Large intestine (tissue), 3 donors: Measurements from ENCODE around the gene SMARCB1. TPM values are rescaled to one million over a fixed set of nuclear protein-coding genes. Genes with fewer than 3 reads are reported as not detected.
A peak's percentile ranks its signal among the peaks of the same experiment; 100 is the strongest.

Experiments used
- DNase-seq, 2 donors: peaks; one replicate each; pipeline versions ENCODE4 v3.0.0 to v3.0.0-alpha.2; 2013
- H3K27ac ChIP-seq: one replicate; pipeline ENCODE4 v1.5.1; 2013; ENCODE audit warnings: low read length
- H3K27me3 ChIP-seq: 2 replicates; pipeline ENCODE4 v1.6.1; 2013; ENCODE audit warnings: low read length; ENCODE audit not compliant: control insufficient read depth, insufficient read depth
- H3K36me3 ChIP-seq: 2 replicates; pipeline ENCODE4 v1.6.1; 2013; ENCODE audit warnings: low read length; ENCODE audit not compliant: control insufficient read depth, insufficient read depth
- H3K4me1 ChIP-seq: one replicate; pipeline ENCODE4 v1.6.1; 2013; ENCODE audit warnings: low read length; ENCODE audit not compliant: control insufficient read depth, insufficient read depth
- H3K4me3 ChIP-seq: one replicate; pipeline ENCODE4 v1.5.1; 2013; ENCODE audit warnings: low read length
- H3K9me3 ChIP-seq: one replicate; pipeline ENCODE4 v1.6.1; 2013; ENCODE audit warnings: mild to moderate bottlenecking, low read depth, low read length, moderate library complexity; ENCODE audit not compliant: control insufficient read depth
- WGBS: methylation state at CpG from one replicate; pipeline ENCODE4 v1.1.5; 2013; ENCODE audit warnings: low lambda C conversion rate; ENCODE audit not compliant: insufficient coverage; 5-methylcytosine and 5-hydroxymethylcytosine counted together
- polyA plus RNA-seq: library from polyadenylated mRNA; unstranded; fragments of 120-200 nt; gene quantifications from one replicate; pipeline ENCODE4 v1.2.1, GENCODE V29; 2013

SMARCB1 gene
- polyA plus RNA-seq, 1 donor: 84.8 TPM

GRCh38 chr22:23803001-23803819 lies 16.4 kb downstream of the SMARCB1 start:
- DNase-seq: peak in 1 of 2 donors; percentile 27
- WGBS: no CpG with 5 or more reads among the region's 21 CpGs

GRCh38 chr22:23804781-23805291 lies 18.1 kb downstream of the SMARCB1 start:
- 69% methylated on average over 3 of the region's 12 CpGs for WGBS

More at GRCh38 chr22:23803001-23803819, 16.4 kb downstream of the SMARCB1 start:
- Histone ChIP-seq H3K27me3 (no peaks in the 10 kb centered on the region), H3K4me1 (no peaks in the 10 kb centered on the region), H3K36me3 (peaks cover 75% of the 10 kb centered on the region), H3K9me3 (no peaks in the 10 kb centered on the region), H3K27ac (no peak overlapping the region), H3K4me3 (no peak overlapping the region)

GRCh38 chr22:23806837-23807236 lies 20.1 kb downstream of the SMARCB1 start:
- Histone ChIP-seq H3K36me3 (peaks cover 59% of the 10 kb centered on the region), H3K27me3 (no peaks in the 10 kb centered on the region), H3K4me1 (no peaks in the 10 kb centered on the region), H3K9me3 (no peaks in the 10 kb centered on the region), H3K4me3 (no peak overlapping the region), H3K27ac (no peak overlapping the region)
- no CpG with 5 or more reads among the region's 1 CpG for WGBS
- no peak for DNase-seq

More at GRCh38 chr22:23804781-23805291, 18.1 kb downstream of the SMARCB1 start:
- Histone ChIP-seq H3K4me3 (no peak overlapping the region), H3K4me1 (no peaks in the 10 kb centered on the region), H3K27ac (no peak overlapping the region), H3K36me3 (peaks cover 69% of the 10 kb centered on the region), H3K27me3 (no peaks in the 10 kb centered on the region), H3K9me3 (no peaks in the 10 kb centered on the region)
- DNase-seq: no peak

GRCh38 chr22:23812378-23812777 lies 25.6 kb downstream of the SMARCB1 start:
- DNase-seq: no peak
- Histone ChIP-seq H3K36me3 (peaks cover 44% of the 10 kb centered on the region), H3K27ac (no peak overlapping the region), H3K4me3 (no peak overlapping the region), H3K4me1 (no peaks in the 10 kb centered on the region), H3K27me3 (no peaks in the 10 kb centered on the region), H3K9me3 (no peaks in the 10 kb centered on the region)
- WGBS: 87% methylated on average over 4 of the region's 4 CpGs

- Histone ChIP-seq H3K4me1 (no peaks in the 10 kb centered on the region), H3K4me3 (no peak overlapping the region), H3K9me3 (no peaks in the 10 kb centered on the region), H3K27ac (no peak overlapping the region), H3K36me3 (peaks cover 66% of the 10 kb centered on the region), H3K27me3 (no peaks in the 10 kb centered on the region)
- DNase-seq: no peak
- 80% methylated on average over 2 of the region's 10 CpGs for WGBS
Observed at GRCh38 chr22:23815541-23816155, 28.9 kb downstream of the SMARCB1 start.

- WGBS: 100% methylated on average over 1 of the region's 18 CpGs
- peaks cover 67% of the 10 kb centered on the region for H3K36me3 ChIP-seq
Observed at GRCh38 chr22:23816156-23816976, 29.6 kb downstream of the SMARCB1 start.

GRCh38 chr22:23817146-23817545 lies 30.4 kb downstream of the SMARCB1 start:
- Histone ChIP-seq H3K4me1 (no peaks in the 10 kb centered on the region), H3K27me3 (no peaks in the 10 kb centered on the region), H3K4me3 (no peak overlapping the region), H3K36me3 (peaks cover 71% of the 10 kb centered on the region), H3K9me3 (no peaks in the 10 kb centered on the region), H3K27ac (no peak overlapping the region)
- DNase-seq: no peak
- no CpG with 5 or more reads among the region's 6 CpGs for WGBS

More at GRCh38 chr22:23816156-23816976, 29.6 kb downstream of the SMARCB1 start:
- DNase-seq: no peak
- Histone ChIP-seq H3K27ac (no peak overlapping the region), H3K9me3 (no peaks in the 10 kb centered on the region), H3K4me1 (no peaks in the 10 kb centered on the region), H3K4me3 (no peak overlapping the region), H3K27me3 (no peaks in the 10 kb centered on the region)

- WGBS: 93% methylated on average over 2 of the region's 2 CpGs
- H3K27ac ChIP-seq: no peak overlapping the region
- no peaks in the 10 kb centered on the region for H3K4me1 ChIP-seq
Observed at GRCh38 chr22:23818541-23818940, 31.8 kb downstream of the SMARCB1 start.

GRCh38 chr22:23820748-23821211 lies 34.0 kb downstream of the SMARCB1 start:
- H3K9me3 ChIP-seq: no peaks in the 10 kb centered on the region
- WGBS: 60% methylated on average over 1 of the region's 4 CpGs
- H3K4me3 ChIP-seq: no peak overlapping the region
- no peak overlapping the region for H3K27ac ChIP-seq
- H3K4me1 ChIP-seq: no peaks in the 10 kb centered on the region
- peaks cover 89% of the 10 kb centered on the region for H3K36me3 ChIP-seq
- DNase-seq: no peak
- no peaks in the 10 kb centered on the region for H3K27me3 ChIP-seq

More at GRCh38 chr22:23818541-23818940, 31.8 kb downstream of the SMARCB1 start:
- Histone ChIP-seq H3K9me3 (no peaks in the 10 kb centered on the region), H3K4me3 (no peak overlapping the region), H3K27me3 (no peaks in the 10 kb centered on the region), H3K36me3 (peaks cover 81% of the 10 kb centered on the region)
- DNase-seq: no peak
